Parathyroid adenoma (tissue), 2 donors: Measurements from ENCODE around the gene PLPP4.

Experiments used
- H2AFZ ChIP-seq: fragments of 300-600 bp; sonication (generic); one replicate; pipeline ENCODE4 v1.7.0; 2017; ENCODE audit warnings: antibody characterized with exemption, mild to moderate bottlenecking
- H3K27ac ChIP-seq: fragments of 300-600 bp; sonication (generic); one replicate; pipeline ENCODE4 v1.7.0; 2017
- H3K27me3 ChIP-seq: fragments of 300-600 bp; sonication (generic); one replicate; pipeline ENCODE4 v1.7.0; 2017; ENCODE audit warnings: low read length; ENCODE audit not compliant: control insufficient read depth, insufficient read depth
- H3K36me3 ChIP-seq: fragments of 300-600 bp; sonication (generic); one replicate; pipeline ENCODE4 v1.7.0; 2017; ENCODE audit warnings: low read length; ENCODE audit not compliant: control insufficient read depth, insufficient read depth
- H3K4me1 ChIP-seq: fragments of 300-600 bp; sonication (generic); one replicate; pipeline ENCODE4 v1.7.0; 2017; ENCODE audit warnings: control low read depth
- H3K4me2 ChIP-seq: fragments of 300-600 bp; sonication (generic); one replicate; pipeline ENCODE4 v1.7.0; 2017; ENCODE audit warnings: low read length
- H3K4me3 ChIP-seq: fragments of 300-600 bp; sonication (generic); one replicate; pipeline ENCODE4 v1.7.0; 2017; ENCODE audit warnings: low read depth, low read length
- H3K79me2 ChIP-seq: fragments of 300-600 bp; sonication (generic); one replicate; pipeline ENCODE4 v1.7.0; 2017; ENCODE audit warnings: control low read depth
- H3K9ac ChIP-seq: fragments of 300-600 bp; sonication (generic); one replicate; pipeline ENCODE4 v1.7.0; 2017; ENCODE audit warnings: mild to moderate bottlenecking
- H3K9me3 ChIP-seq: fragments of 300-600 bp; sonication (generic); one replicate; pipeline ENCODE4 v1.7.0; 2017; ENCODE audit warnings: low read length; ENCODE audit not compliant: control insufficient read depth
- TF ChIP-seq, protein P1 (sequence below): fragments of 300-600 bp; sonication (generic); IDR thresholded peaks from one replicate; pipeline ENCODE4 v1.7.0; 2017; ENCODE audit warnings: antibody characterized with exemption, mild to moderate bottlenecking
- donor health status: primary hyperparathyroidism.

PLPP4 gene

DNA sequence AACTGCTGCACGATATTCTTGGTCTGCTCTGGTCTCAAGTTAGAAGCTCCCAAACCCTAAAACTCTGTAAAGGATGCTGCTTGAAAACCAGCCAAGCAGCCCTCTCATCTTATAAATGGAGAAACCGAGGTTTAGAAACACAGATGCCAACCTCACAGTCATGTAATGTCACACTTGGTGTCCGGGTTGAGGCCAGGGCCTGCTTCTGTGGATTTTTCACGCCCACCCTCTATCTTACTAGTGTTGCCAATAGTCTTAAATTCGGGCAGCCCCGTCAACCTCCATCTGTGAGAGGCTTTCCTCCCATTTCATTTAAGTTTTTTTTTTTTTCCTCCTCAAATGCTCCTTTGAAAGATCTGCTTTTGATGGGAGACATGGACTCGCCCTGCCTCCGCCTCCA is 28.9 kb downstream of the PLPP4 start:
- H3K36me3 ChIP-seq = no peaks in the 10 kb centered on the region
- no peaks in the 10 kb centered on the region for H3K9me3 ChIP-seq
- no peak overlapping the region for H3K27ac ChIP-seq
- no peaks in the 10 kb centered on the region for H3K27me3 ChIP-seq
- no peak overlapping the region for H2AFZ ChIP-seq
- no peaks in the 10 kb centered on the region for H3K4me1 ChIP-seq
- TF ChIP-seq, protein P1, sequence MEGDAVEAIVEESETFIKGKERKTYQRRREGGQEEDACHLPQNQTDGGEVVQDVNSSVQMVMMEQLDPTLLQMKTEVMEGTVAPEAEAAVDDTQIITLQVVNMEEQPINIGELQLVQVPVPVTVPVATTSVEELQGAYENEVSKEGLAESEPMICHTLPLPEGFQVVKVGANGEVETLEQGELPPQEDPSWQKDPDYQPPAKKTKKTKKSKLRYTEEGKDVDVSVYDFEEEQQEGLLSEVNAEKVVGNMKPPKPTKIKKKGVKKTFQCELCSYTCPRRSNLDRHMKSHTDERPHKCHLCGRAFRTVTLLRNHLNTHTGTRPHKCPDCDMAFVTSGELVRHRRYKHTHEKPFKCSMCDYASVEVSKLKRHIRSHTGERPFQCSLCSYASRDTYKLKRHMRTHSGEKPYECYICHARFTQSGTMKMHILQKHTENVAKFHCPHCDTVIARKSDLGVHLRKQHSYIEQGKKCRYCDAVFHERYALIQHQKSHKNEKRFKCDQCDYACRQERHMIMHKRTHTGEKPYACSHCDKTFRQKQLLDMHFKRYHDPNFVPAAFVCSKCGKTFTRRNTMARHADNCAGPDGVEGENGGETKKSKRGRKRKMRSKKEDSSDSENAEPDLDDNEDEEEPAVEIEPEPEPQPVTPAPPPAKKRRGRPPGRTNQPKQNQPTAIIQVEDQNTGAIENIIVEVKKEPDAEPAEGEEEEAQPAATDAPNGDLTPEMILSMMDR = no peak
- no peak overlapping the region for H3K9ac ChIP-seq
- H3K4me2 ChIP-seq = no peak overlapping the region
- no peaks in the 10 kb centered on the region for H3K79me2 ChIP-seq
- no peak overlapping the region for H3K4me3 ChIP-seq

DNA sequence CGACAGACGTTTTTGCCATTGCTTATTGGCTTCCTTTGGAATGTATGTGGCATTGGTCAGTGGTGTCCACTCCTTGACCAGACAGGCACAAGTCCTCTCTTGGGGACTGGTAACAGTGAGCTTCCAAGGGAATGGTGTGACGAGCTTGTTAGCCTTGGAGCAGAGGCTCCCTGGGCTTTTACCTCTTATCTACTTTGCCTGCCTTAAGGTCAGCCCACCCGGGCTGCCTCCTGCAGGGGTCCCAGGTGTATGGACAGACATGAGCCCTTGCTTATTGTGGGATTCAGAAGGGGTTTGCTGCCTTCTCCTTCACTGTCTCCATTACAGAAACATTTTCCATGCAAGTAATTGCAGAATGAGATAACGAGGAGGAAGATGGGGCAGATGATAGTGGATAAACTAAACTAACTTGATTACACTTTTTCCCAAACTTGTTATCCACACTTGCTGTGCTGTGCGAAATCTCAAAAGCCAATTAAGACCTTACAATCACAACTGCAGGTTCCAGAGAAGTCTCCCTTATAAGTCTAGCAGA is 29.7 kb downstream of the PLPP4 start:
- TF ChIP-seq, protein P1 = no peak
- Histone ChIP-seq H3K9me3 (no peaks in the 10 kb centered on the region), H3K4me1 (no peaks in the 10 kb centered on the region), H3K4me3 (no peak overlapping the region), H3K4me2 (no peak overlapping the region), H3K79me2 (no peaks in the 10 kb centered on the region), H2AFZ (no peak overlapping the region), H3K9ac (no peak overlapping the region), H3K27ac (no peak overlapping the region), H3K36me3 (no peaks in the 10 kb centered on the region), H3K27me3 (no peaks in the 10 kb centered on the region)

DNA sequence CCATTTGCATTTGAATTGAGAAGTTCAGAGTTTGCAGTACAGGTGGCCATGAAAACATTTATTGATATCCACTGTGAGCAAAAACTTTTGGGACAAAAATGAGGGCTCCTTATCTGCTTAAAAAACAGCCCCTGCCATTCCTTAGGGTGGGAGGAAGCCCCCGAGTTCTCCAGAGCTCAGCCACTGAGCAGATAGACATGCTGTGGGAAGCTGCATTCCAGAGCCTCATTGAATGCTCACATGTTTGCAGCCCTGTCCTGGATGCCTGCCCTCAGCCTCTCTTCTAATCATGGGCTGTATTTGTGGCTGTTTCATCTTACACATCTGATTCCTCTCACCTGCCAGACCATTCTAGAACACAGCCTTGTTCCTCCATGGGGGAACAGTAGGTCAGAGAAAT is 33.3 kb downstream of the PLPP4 start:
- Histone ChIP-seq H3K27me3 (no peaks in the 10 kb centered on the region), H3K4me2 (no peak overlapping the region), H2AFZ (no peak overlapping the region), H3K9me3 (no peaks in the 10 kb centered on the region), H3K36me3 (no peaks in the 10 kb centered on the region), H3K79me2 (no peaks in the 10 kb centered on the region), H3K9ac (no peak overlapping the region), H3K4me3 (no peak overlapping the region), H3K4me1 (no peaks in the 10 kb centered on the region), H3K27ac (no peak overlapping the region)
- TF ChIP-seq, protein P1 = no peak

DNA sequence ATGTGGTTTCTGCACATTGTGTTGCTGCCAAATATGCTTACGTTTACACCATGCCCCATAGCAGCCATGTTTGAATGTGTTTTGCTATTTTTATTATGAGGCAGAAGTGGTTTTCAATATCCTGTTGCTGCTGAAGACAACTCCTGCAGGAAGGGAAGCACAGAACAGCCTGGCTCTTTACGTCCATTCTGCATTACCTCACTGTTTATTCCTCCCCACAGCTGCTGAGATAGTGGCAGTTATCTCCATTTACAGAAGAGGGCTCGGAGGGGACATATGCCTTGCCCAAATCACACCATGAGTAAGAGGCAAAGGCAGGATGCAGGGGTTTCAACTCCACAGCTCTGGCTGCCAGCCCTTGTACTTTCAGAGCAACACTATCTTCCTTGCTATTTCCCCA is 35.3 kb downstream of the PLPP4 start:
- Histone ChIP-seq H3K4me1 (no peaks in the 10 kb centered on the region), H2AFZ (no peak overlapping the region), H3K9ac (no peak overlapping the region), H3K27me3 (no peaks in the 10 kb centered on the region), H3K9me3 (no peaks in the 10 kb centered on the region), H3K4me3 (no peak overlapping the region), H3K36me3 (no peaks in the 10 kb centered on the region), H3K79me2 (no peaks in the 10 kb centered on the region), H3K27ac (no peak overlapping the region), H3K4me2 (no peak overlapping the region)
- TF ChIP-seq, protein P1 = no peak
